Measurements from ENCODE around the gene PEX14.

DNA sequence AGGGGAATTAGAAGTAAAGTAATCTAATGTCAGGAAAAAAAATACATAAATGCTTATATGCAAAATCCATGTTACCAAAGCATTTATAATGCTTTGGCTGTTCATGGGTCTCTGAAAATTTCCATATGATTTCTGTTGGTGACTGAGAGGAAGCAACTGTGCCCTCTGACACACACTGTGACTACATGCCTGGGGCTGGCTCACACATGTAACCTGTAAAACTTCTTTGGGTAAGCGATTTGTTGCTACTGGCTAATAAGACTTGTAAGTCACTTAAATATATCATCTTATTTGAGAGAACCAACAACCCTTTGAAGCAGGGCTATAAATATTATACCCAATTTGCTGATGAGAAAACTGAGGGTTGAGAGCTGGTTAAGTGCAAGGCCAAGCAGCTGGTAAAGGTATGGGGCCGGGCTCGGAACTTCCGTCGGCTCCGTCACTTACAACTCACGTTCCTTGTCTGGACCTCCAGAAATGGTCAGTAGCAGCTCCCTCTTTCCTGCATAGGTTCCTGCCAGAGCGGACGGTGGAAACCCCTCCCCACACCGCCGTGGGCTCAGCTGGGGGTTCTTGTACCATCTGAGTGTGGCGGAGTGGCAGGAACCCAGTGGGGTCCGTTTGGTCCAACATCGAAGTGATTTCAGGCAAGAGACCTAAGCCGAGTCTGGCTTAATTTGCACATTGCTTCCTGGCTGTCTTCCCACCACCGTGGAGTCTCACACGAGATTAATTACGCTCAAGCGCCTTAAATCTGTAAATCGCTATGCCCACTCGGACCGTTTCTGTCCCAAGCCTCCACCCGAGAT is 3.1 kb upstream of the PEX14 start:
- TF ChIP-seq POLR2A (IDR thresholded peaks at IDR 0.05), result no peak
- TF ChIP-seq, protein P1, sequence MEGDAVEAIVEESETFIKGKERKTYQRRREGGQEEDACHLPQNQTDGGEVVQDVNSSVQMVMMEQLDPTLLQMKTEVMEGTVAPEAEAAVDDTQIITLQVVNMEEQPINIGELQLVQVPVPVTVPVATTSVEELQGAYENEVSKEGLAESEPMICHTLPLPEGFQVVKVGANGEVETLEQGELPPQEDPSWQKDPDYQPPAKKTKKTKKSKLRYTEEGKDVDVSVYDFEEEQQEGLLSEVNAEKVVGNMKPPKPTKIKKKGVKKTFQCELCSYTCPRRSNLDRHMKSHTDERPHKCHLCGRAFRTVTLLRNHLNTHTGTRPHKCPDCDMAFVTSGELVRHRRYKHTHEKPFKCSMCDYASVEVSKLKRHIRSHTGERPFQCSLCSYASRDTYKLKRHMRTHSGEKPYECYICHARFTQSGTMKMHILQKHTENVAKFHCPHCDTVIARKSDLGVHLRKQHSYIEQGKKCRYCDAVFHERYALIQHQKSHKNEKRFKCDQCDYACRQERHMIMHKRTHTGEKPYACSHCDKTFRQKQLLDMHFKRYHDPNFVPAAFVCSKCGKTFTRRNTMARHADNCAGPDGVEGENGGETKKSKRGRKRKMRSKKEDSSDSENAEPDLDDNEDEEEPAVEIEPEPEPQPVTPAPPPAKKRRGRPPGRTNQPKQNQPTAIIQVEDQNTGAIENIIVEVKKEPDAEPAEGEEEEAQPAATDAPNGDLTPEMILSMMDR (IDR thresholded peaks at IDR 0.05), result no peak
- TF ChIP-seq POLR2AphosphoS5 (IDR thresholded peaks at IDR 0.05), result no peak

All from gastroesophageal sphincter (tissue), 3 donors.